ENCODE measurements around the gene TWIST2. TPM values are rescaled to one million over a fixed set of nuclear protein-coding genes. Genes with fewer than 3 reads are reported as not detected.

Gene TWIST2
- total RNA-seq, 1 experiment from 2014 or later, result 0.22 TPM

DNA sequence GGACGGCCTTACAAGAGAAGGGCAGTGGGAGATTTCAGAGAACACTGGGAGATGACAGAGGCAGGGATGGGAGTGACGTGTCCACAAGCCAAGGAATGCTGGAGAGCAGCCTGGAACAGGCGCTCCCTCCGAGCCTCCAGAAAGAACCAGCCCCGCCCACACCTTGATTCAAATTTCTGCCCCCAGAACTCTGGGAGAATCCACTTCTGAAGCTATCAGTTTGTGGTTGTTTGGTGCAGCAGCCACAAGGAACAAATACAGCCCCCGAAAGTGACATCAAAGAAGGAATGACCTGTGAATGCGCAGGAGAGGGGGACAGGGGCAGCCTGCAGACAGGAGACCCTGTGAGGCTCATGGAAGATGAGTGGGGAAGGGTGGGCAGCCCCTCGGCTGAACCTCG, 67.3 kb downstream of the TWIST2 start:
- no peak overlapping the region for H4K91ac ChIP-seq (ENCODE audit: insufficient read length, low read depth, low read length)
- no peak overlapping the region for H3K27ac ChIP-seq (ENCODE audit: insufficient read length, low read depth, low read length)
- no CpG with 5 or more reads among the region's 9 CpGs for WGBS (ENCODE audit: extremely low coverage, insufficient read length, low lambda C conversion rate)

More for the DNA sequence above, 67.3 kb downstream of the TWIST2 start:
- H3K9me3 Mint-ChIP-seq, result peaks cover 0 to 5% of the 10 kb centered on the region in 2 experiments; a peak in 3 of 5 replicates
- Histone ChIP-seq H3K4me1 (ENCODE audit: insufficient read depth, low read length) (no peaks in the 10 kb centered on the region), H3T11ph (ENCODE audit: low read length) (no peak overlapping the region), H4K20me1 (ENCODE audit: control insufficient read depth, insufficient read depth, insufficient read length) (peaks cover 3% of the 10 kb centered on the region), H2BK12ac (ENCODE audit: insufficient read length, low read depth, low read length) (no peak overlapping the region), H3K79me1 (ENCODE audit: insufficient read depth, low read depth, low read length, poor library complexity, severe bottlenecking) (no peaks in the 10 kb centered on the region), H4K8ac (replicated peaks; ENCODE audit: insufficient read length, low read depth, low read length) (no peak overlapping the region), H3K4ac (ENCODE audit: low read depth, low read length) (no peak overlapping the region), H2BK5ac (ENCODE audit: insufficient read length, low read length) (no peak overlapping the region), H3K79me2 (ENCODE audit: insufficient read depth, low read length) (no peaks in the 10 kb centered on the region), H3K9ac (ENCODE audit: extremely low read depth, insufficient read length, low read length) (no peak overlapping the region), H3K56ac (ENCODE audit: insufficient read length, low read depth, low read length) (no peak overlapping the region), H3K14ac (ENCODE audit: insufficient read depth, low read length) (no peak overlapping the region), H3K23me2 (ENCODE audit: insufficient read length, low read depth, low read length, poor library complexity, severe bottlenecking) (no peaks in the 10 kb centered on the region), H2AK5ac (ENCODE audit: insufficient read length, low read length) (no peak overlapping the region), H2BK120ac (ENCODE audit: low read depth, low read length, poor library complexity, severe bottlenecking) (no peak overlapping the region), H3K23ac (ENCODE audit: insufficient read length, low read depth, low read length) (no peak overlapping the region), H3K4me2 (ENCODE audit: insufficient read depth, insufficient read length, low read length) (no peak overlapping the region), H3K9me3 (ENCODE audit: control insufficient read depth, low read depth, low read length) (no peaks in the 10 kb centered on the region), H3K18ac (ENCODE audit: insufficient read length, low read depth, low read length) (no peak overlapping the region), H2AFZ (ENCODE audit: low read length) (no peak overlapping the region), H3K27me3 (ENCODE audit: insufficient read depth, low read length) (no peaks in the 10 kb centered on the region), H2BK15ac (ENCODE audit: low read depth, low read length) (no peak overlapping the region), H2BK20ac (ENCODE audit: low read depth, low read length, poor library complexity, severe bottlenecking) (no peak overlapping the region), H4K5ac (ENCODE audit: insufficient read length, low read depth, low read length) (no peak overlapping the region)
- H3K27ac Mint-ChIP-seq, result no peak overlapping the region
- H3K36me3 Mint-ChIP-seq (ENCODE audit: insufficient read depth in 1 of 3, low read depth in 3 of 3), result peaks cover 0 to 3% (median 0%) of the 10 kb centered on the region in 3 experiments; a peak in 1 of 7 replicates
- TF ChIP-seq, protein P1, sequence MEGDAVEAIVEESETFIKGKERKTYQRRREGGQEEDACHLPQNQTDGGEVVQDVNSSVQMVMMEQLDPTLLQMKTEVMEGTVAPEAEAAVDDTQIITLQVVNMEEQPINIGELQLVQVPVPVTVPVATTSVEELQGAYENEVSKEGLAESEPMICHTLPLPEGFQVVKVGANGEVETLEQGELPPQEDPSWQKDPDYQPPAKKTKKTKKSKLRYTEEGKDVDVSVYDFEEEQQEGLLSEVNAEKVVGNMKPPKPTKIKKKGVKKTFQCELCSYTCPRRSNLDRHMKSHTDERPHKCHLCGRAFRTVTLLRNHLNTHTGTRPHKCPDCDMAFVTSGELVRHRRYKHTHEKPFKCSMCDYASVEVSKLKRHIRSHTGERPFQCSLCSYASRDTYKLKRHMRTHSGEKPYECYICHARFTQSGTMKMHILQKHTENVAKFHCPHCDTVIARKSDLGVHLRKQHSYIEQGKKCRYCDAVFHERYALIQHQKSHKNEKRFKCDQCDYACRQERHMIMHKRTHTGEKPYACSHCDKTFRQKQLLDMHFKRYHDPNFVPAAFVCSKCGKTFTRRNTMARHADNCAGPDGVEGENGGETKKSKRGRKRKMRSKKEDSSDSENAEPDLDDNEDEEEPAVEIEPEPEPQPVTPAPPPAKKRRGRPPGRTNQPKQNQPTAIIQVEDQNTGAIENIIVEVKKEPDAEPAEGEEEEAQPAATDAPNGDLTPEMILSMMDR (conservative IDR thresholded peaks at IDR 0.05), result no peak
- H3K4me3 Mint-ChIP-seq, result no peak overlapping the region
- no peak for DNase-seq
- H3K4me1 Mint-ChIP-seq, result peaks cover 0 to 3% of the 10 kb centered on the region in 2 experiments; a peak in 1 of 4 replicates
- peaks cover 18% of the 10 kb centered on the region for H3K27me3 Mint-ChIP-seq (ENCODE audit: low read depth)

All from H9 (cell line).